Mesenchymal stem cell (in vitro differentiated cells and primary cell): ENCODE measurements around the gene TREX2.

Experiments used
- DNase-seq: peaks from one replicate; pipeline ENCODE4 v3.0.0-alpha.2; 2013
- H2AFZ ChIP-seq: one replicate; pipeline ENCODE4 v1.6.1; 2013; ENCODE audit warnings: low read depth, mild to moderate bottlenecking, control low read depth, inconsistent platforms, low read length, moderate library complexity
- H2AK5ac ChIP-seq: 2 replicates; pipeline ENCODE4 v1.6.1; 2013; ENCODE audit warnings: low read length, moderate library complexity, mild to moderate bottlenecking, inconsistent platforms; ENCODE audit not compliant: severe bottlenecking
- H2BK120ac ChIP-seq: one replicate; pipeline ENCODE4 v1.6.1; 2013; ENCODE audit warnings: low read depth, mild to moderate bottlenecking, inconsistent platforms, low read length, moderate library complexity
- H2BK12ac ChIP-seq, 2 experiments: one replicate each; pipeline ENCODE4 v1.6.1; 2013; ENCODE audit warnings: inconsistent platforms in 2 of 2, low read length in 2 of 2, mild to moderate bottlenecking in 2 of 2, moderate library complexity in 2 of 2, control low read depth in 1 of 2
- H2BK15ac ChIP-seq: one replicate; pipeline ENCODE4 v1.6.1; 2013; ENCODE audit warnings: mild to moderate bottlenecking, low read depth, inconsistent platforms; ENCODE audit not compliant: poor library complexity, severe bottlenecking
- H2BK5ac ChIP-seq: 2 replicates; pipeline ENCODE4 v1.6.1; 2013; ENCODE audit warnings: low read depth, mild to moderate bottlenecking, low read length, control low read depth, inconsistent platforms; ENCODE audit not compliant: poor library complexity, severe bottlenecking
- H3K14ac ChIP-seq, 2 experiments: one replicate each; pipeline ENCODE4 v1.6.1; 2013; ENCODE audit warnings: inconsistent platforms in 2 of 2, low read length in 2 of 2, control low read depth in 1 of 2, mild to moderate bottlenecking in 1 of 2, moderate library complexity in 1 of 2
- H3K18ac ChIP-seq, 2 experiments: one replicate each; pipeline ENCODE4 v1.6.1; 2013; ENCODE audit warnings: inconsistent platforms in 2 of 2, low read length in 2 of 2, control low read depth in 1 of 2, low read depth in 1 of 2, mild to moderate bottlenecking in 1 of 2
- H3K23ac ChIP-seq, 2 experiments: one replicate each; pipeline ENCODE4 v1.6.1; 2013; ENCODE audit warnings: inconsistent platforms in 2 of 2, low read length in 2 of 2, mild to moderate bottlenecking in 2 of 2, moderate library complexity in 2 of 2, control low read depth in 1 of 2
- H3K27ac ChIP-seq: 2 replicates; pipeline ENCODE4 v1.5.1; 2013; ENCODE audit warnings: mild to moderate bottlenecking, moderate library complexity, low read length, control low read depth, inconsistent platforms; ENCODE audit not compliant: poor library complexity, severe bottlenecking
- H3K27me3 ChIP-seq, 2 experiments: 2 replicates each; pipeline versions ENCODE4 v1.6.1 to v1.7.0; 2013; ENCODE audit warnings: low read length in 2 of 2, mild to moderate bottlenecking in 2 of 2, moderate library complexity in 2 of 2, control low read depth in 1 of 2, inconsistent platforms in 1 of 2; ENCODE audit not compliant: control insufficient read depth in 1 of 2, insufficient read depth in 1 of 2
- H3K36me3 ChIP-seq, 2 experiments: 2 replicates each; pipeline versions ENCODE4 v1.6.1 to v1.7.0; 2013; ENCODE audit warnings: low read length in 2 of 2, control low read depth in 1 of 2, inconsistent platforms in 1 of 2, low read depth in 1 of 2, mild to moderate bottlenecking in 1 of 2; ENCODE audit not compliant: insufficient read depth in 2 of 2, control insufficient read depth in 1 of 2
- H3K4ac ChIP-seq, 2 experiments: one replicate each; pipeline ENCODE4 v1.6.1; 2013; ENCODE audit warnings: inconsistent platforms in 2 of 2, low read length in 2 of 2, mild to moderate bottlenecking in 2 of 2, moderate library complexity in 2 of 2, control low read depth in 1 of 2, low read depth in 1 of 2
- H3K4me1 ChIP-seq: 2 replicates; pipeline ENCODE4 v1.6.1; 2013; ENCODE audit warnings: low read depth, low read length, control low read depth; ENCODE audit not compliant: control insufficient read depth, insufficient read depth
- H3K4me2 ChIP-seq: 2 replicates; pipeline ENCODE4 v1.6.1; 2013; ENCODE audit warnings: low read length, mild to moderate bottlenecking, inconsistent platforms; ENCODE audit not compliant: poor library complexity, severe bottlenecking
- H3K4me3 ChIP-seq, 2 experiments: 2 replicates each; pipeline versions ENCODE4 v1.5.1 to v1.7.0; 2013; ENCODE audit warnings: low read length in 2 of 2, mild to moderate bottlenecking in 2 of 2, control low read depth in 1 of 2, low read depth in 1 of 2; ENCODE audit not compliant: insufficient read depth in 1 of 2
- H3K79me1 ChIP-seq: replicated peaks from 2 replicates; pipeline ENCODE4 v1.6.1; 2013; ENCODE audit warnings: mild to moderate bottlenecking, control low read depth, low read length, inconsistent platforms; ENCODE audit not compliant: poor library complexity, severe bottlenecking
- H3K9ac ChIP-seq: 2 replicates; pipeline ENCODE4 v1.7.0; 2013; ENCODE audit warnings: mild to moderate bottlenecking, low read length, moderate library complexity
- H3K9me3 ChIP-seq: 2 replicates; pipeline ENCODE4 v1.7.0; 2013; ENCODE audit warnings: mild to moderate bottlenecking, low read length; ENCODE audit not compliant: control insufficient read depth
- H4K8ac ChIP-seq: one replicate; pipeline ENCODE4 v1.6.1; 2013; ENCODE audit warnings: inconsistent platforms, mild to moderate bottlenecking, low read length, moderate library complexity
- H4K91ac ChIP-seq: one replicate; pipeline ENCODE4 v1.6.1; 2013; ENCODE audit warnings: mild to moderate bottlenecking, low read length, inconsistent platforms
- WGBS: methylation state at CpG from one replicate; pipeline ENCODE4 v1.1.7; 2013; ENCODE audit warnings: mixed read lengths; 5-methylcytosine and 5-hydroxymethylcytosine counted together

TREX2 gene

GRCh38 chrX:153435845-153436244 is 10.0 kb downstream of the TREX2 start:
- no peak overlapping the region for H2BK120ac ChIP-seq
- no peak overlapping the region for H4K91ac ChIP-seq
- no peaks in the 10 kb centered on the region for H3K79me1 ChIP-seq
- no peak overlapping the region for H3K9ac ChIP-seq
- H3K4ac ChIP-seq: no peak overlapping the region
- H3K4me1 ChIP-seq: no peaks in the 10 kb centered on the region
- H2BK15ac ChIP-seq: no peak overlapping the region
- H2BK5ac ChIP-seq: no peak overlapping the region
- no peak overlapping the region for H3K18ac ChIP-seq
- no peak for DNase-seq
- H3K27ac ChIP-seq: no peak overlapping the region
- H3K23ac ChIP-seq: no peak overlapping the region
- peaks cover 9% of the 10 kb centered on the region for H3K9me3 ChIP-seq
- no peak overlapping the region for H3K14ac ChIP-seq
- no peak overlapping the region for H3K4me2 ChIP-seq
- WGBS: no CpG with 5 or more reads among the region's 3 CpGs
- H3K36me3 ChIP-seq: no peaks in the 10 kb centered on the region
- no peak overlapping the region for H2AFZ ChIP-seq
- no peak overlapping the region for H4K8ac ChIP-seq
- H2BK12ac ChIP-seq: no peak overlapping the region
- peaks cover 0 to 67% of the 10 kb centered on the region in 2 experiments for H3K27me3 ChIP-seq
- H3K4me3 ChIP-seq: no peak overlapping the region
- no peak overlapping the region for H2AK5ac ChIP-seq

GRCh38 chrX:153434801-153435200 is 11.1 kb downstream of the TREX2 start:
- Histone ChIP-seq H3K4me1 (no peaks in the 10 kb centered on the region), H4K8ac (no peak overlapping the region), H3K4ac (no peak overlapping the region), H3K79me1 (no peaks in the 10 kb centered on the region), H3K9ac (no peak overlapping the region), H3K9me3 (peaks cover 13% of the 10 kb centered on the region), H3K18ac (no peak overlapping the region), H2BK12ac (no peak overlapping the region), H3K27ac (no peak overlapping the region), H2BK15ac (no peak overlapping the region), H4K91ac (no peak overlapping the region), H3K36me3 (no peaks in the 10 kb centered on the region), H2BK120ac (no peak overlapping the region), H3K4me2 (no peak overlapping the region), H2AK5ac (no peak overlapping the region), H3K4me3 (no peak overlapping the region), H2BK5ac (no peak overlapping the region), H3K27me3 (peaks cover 0 to 60% of the 10 kb centered on the region in 2 experiments), H2AFZ (no peak overlapping the region), H3K14ac (no peak overlapping the region), H3K23ac (no peak overlapping the region)
- DNase-seq: no peak
- WGBS: 88% methylated on average over 6 of the region's 8 CpGs

- no peak overlapping the region for H2AFZ ChIP-seq
- H3K23ac ChIP-seq: no peak overlapping the region
- no peak overlapping the region for H2AK5ac ChIP-seq
- H2BK120ac ChIP-seq: no peak overlapping the region
- peaks cover 13% of the 10 kb centered on the region for H3K9me3 ChIP-seq
- H3K9ac ChIP-seq: no peak overlapping the region
- no peak overlapping the region for H3K14ac ChIP-seq
- no peak overlapping the region for H3K18ac ChIP-seq
- H2BK12ac ChIP-seq: no peak overlapping the region
- H3K4me1 ChIP-seq: no peaks in the 10 kb centered on the region
- H3K27ac ChIP-seq: no peak overlapping the region
- H3K4ac ChIP-seq: no peak overlapping the region
- no peak overlapping the region for H4K8ac ChIP-seq
- H2BK5ac ChIP-seq: no peak overlapping the region
- no peak overlapping the region for H2BK15ac ChIP-seq
- 91% methylated on average over 16 of the region's 17 CpGs for WGBS
- no peak overlapping the region for H3K4me3 ChIP-seq
- peaks cover 0 to 61% of the 10 kb centered on the region in 2 experiments for H3K27me3 ChIP-seq
- H4K91ac ChIP-seq: no peak overlapping the region
- H3K4me2 ChIP-seq: no peak overlapping the region
- H3K79me1 ChIP-seq: no peaks in the 10 kb centered on the region
- DNase-seq: no peak
- H3K36me3 ChIP-seq: no peaks in the 10 kb centered on the region
Measured at GRCh38 chrX:153433781-153434285, 12.0 kb downstream of the TREX2 start.

- H3K14ac ChIP-seq: no peak overlapping the region
- no peak overlapping the region for H2BK15ac ChIP-seq
- no peak overlapping the region for H3K27ac ChIP-seq
- H2BK120ac ChIP-seq: no peak overlapping the region
- DNase-seq: no peak
- H3K27me3 ChIP-seq: peaks cover 0 to 60% of the 10 kb centered on the region in 2 experiments
- no peaks in the 10 kb centered on the region for H3K79me1 ChIP-seq
- H2BK12ac ChIP-seq: no peak overlapping the region
- no peak overlapping the region for H2AFZ ChIP-seq
- H3K4ac ChIP-seq: no peak overlapping the region
- H3K4me3 ChIP-seq: no peak overlapping the region
- H4K91ac ChIP-seq: no peak overlapping the region
- H3K36me3 ChIP-seq: no peaks in the 10 kb centered on the region
- H3K4me1 ChIP-seq: no peaks in the 10 kb centered on the region
- H3K23ac ChIP-seq: no peak overlapping the region
- no peak overlapping the region for H3K18ac ChIP-seq
- peaks cover 13% of the 10 kb centered on the region for H3K9me3 ChIP-seq
- H3K9ac ChIP-seq: no peak overlapping the region
- H2AK5ac ChIP-seq: no peak overlapping the region
- H4K8ac ChIP-seq: no peak overlapping the region
- 77% methylated on average over 10 of the region's 12 CpGs for WGBS
- H2BK5ac ChIP-seq: no peak overlapping the region
- H3K4me2 ChIP-seq: no peak overlapping the region
Measured at GRCh38 chrX:153433161-153433680, 12.6 kb downstream of the TREX2 start.
